ENCODE results near the gene CRYBB1.

Gene CRYBB1

DNA sequence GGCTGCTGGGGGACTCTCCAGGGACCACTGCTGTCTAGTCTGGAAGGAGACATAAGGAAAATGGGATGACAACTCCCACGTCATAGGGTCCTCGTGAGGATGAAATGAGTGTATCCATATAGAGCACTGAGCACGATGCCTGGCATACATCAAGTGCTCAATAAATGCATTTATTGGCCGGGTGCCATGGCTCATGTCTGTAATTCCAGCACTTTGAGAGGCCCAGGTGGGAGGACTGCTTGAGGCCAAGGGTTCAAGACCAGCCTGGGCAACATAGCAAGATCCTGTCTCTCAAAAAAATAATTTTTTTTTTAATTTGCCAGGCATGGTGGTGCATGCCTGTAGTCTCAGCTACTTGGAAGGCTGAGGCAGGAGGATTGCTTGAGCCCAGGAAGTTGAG lies 15.7 kb downstream of the CRYBB1 start:
- TF ChIP-seq GATA2 (IDR thresholded peaks at IDR 0.05; ENCODE audit: low read depth, low read length) (no peak), GATA3 (IDR thresholded peaks at IDR 0.05; ENCODE audit: low read depth, low read length) (no peak)

DNA sequence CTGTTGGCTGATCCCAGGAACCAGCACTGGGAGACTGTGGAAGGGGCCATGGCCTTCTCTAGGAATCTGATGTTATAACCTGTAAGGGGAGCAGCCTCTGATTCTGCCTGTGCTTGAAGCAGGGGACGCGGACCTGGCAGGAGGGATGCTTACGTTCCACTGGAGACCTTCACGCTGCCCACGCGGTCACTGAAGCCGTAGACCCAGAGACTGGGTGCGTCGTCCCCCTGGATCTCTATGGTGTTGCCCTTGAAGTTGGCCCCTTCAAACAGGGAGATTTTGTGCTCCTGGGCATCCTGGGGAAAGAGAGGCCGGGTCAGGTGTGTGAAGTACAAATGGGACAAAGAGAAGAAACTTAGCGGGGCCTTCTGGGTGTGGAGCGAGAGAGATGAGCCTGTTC lies 16.1 kb downstream of the CRYBB1 start:
- TF ChIP-seq GATA2 (IDR thresholded peaks at IDR 0.05; ENCODE audit: low read depth, low read length) (no peak), GATA3 (IDR thresholded peaks at IDR 0.05; ENCODE audit: low read depth, low read length) (no peak)

DNA sequence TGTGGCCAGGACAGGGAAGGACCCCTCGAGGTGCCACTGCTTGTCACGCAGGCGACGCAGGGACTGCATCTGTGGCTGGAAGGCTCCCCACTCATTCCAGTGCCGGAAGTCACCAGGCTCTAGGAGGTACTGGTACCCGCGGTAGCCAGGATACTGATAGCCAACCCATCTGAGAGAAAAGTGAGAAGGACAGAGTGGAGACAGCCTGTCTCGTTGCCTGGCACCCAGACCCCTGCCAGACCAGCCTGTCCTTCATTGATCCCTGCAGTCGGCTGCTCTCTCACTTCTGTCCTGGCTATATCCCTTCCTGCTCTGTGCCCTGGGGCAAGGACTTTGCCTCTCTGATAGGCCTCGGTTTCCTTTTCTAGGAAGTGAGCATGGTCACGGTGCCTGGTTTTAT lies 18.3 kb downstream of the CRYBB1 start:
- TF ChIP-seq GATA2 (IDR thresholded peaks at IDR 0.05; ENCODE audit: low read depth, low read length), result no peak
- TF ChIP-seq GATA3 (IDR thresholded peaks at IDR 0.05; ENCODE audit: low read depth, low read length), result no peak

GRCh38 chr22:26597480-26597879 lies 20.3 kb downstream of the CRYBB1 start:
- TF ChIP-seq GATA2 (IDR thresholded peaks at IDR 0.05; ENCODE audit: low read depth, low read length) (no peak), GATA3 (IDR thresholded peaks at IDR 0.05; ENCODE audit: low read depth, low read length) (no peak)

- no peak for TF ChIP-seq GATA2 (IDR thresholded peaks at IDR 0.05; ENCODE audit: low read depth, low read length)
- TF ChIP-seq GATA3 (IDR thresholded peaks at IDR 0.05; ENCODE audit: low read depth, low read length), result no peak
Observed at GRCh38 chr22:26597026-26597425, 20.8 kb downstream of the CRYBB1 start.

DNA sequence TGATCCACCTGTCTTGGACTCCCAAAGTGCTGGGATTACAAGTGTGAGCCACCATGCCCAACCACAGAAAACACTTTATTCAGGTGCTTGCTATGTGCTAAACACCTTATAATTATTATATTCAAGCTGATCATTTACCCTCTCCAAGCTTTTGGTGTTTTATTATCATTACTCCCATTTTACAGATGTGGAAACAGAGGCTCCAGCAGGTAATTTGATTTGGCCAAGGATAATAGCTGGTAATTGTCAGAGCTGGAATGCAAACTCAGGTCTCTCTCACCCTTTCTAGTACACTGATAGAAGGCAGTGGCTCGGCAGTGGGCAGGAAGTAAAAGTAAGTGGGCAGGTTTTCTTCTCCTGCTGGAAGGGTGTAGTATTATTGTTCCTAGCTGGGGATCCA lies 24.1 kb downstream of the CRYBB1 start:
- TF ChIP-seq GATA2 (IDR thresholded peaks at IDR 0.05; ENCODE audit: low read depth, low read length) (no peak), GATA3 (IDR thresholded peaks at IDR 0.05; ENCODE audit: low read depth, low read length) (no peak)

GRCh38 chr22:26592421-26592891 lies 25.4 kb downstream of the CRYBB1 start:
- no peak for TF ChIP-seq GATA3 (IDR thresholded peaks at IDR 0.05; ENCODE audit: low read depth, low read length)
- no peak for TF ChIP-seq GATA2 (IDR thresholded peaks at IDR 0.05; ENCODE audit: low read depth, low read length)

GRCh38 chr22:26589845-26590736 lies 27.7 kb downstream of the CRYBB1 start, which contains the start of gene TPST2:
Gene TPST2, minus strand, starts transcription at chr22:26590132. Its CDS starts 48,502 bp downstream, at chr22:26541630.
- TF ChIP-seq GATA3 (IDR thresholded peaks at IDR 0.05; ENCODE audit: low read depth, low read length), result no peak
- no peak for TF ChIP-seq GATA2 (IDR thresholded peaks at IDR 0.05; ENCODE audit: low read depth, low read length)

DNA sequence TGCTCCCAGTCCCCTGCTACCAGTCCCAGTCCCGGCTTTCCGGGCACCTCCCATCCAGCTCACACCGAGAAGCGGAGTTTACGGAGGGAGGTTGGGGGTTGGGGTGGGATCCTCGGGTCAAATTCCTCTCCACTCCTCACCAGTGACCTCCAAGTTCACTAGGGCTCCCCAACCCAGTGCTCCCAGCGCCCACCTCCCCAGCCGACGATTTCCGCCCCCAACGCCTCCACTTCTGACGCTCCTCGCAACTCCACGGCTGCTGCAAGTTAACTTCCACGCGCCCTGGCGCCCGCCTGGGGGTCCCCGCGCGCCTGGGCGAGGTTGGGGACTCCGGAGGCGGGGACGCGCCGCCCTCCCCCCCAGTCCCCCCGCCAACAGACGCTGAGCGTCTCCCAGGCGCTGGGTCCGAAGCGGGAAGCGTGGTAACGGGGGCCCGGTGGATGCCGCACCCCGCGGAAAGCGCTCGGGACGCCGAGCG lies 28.4 kb downstream of the CRYBB1 start:
- no peak for TF ChIP-seq GATA3 (IDR thresholded peaks at IDR 0.05; ENCODE audit: low read depth, low read length)

GRCh38 chr22:26588729-26589366 lies 29.0 kb downstream of the CRYBB1 start:
- TF ChIP-seq GATA3 (IDR thresholded peaks at IDR 0.05; ENCODE audit: low read depth, low read length) (no peak), GATA2 (IDR thresholded peaks at IDR 0.05; ENCODE audit: low read depth, low read length) (no peak)

GRCh38 chr22:26587991-26588613 lies 29.7 kb downstream of the CRYBB1 start:
- TF ChIP-seq GATA2 (IDR thresholded peaks at IDR 0.05; ENCODE audit: low read depth, low read length), result no peak
- no peak for TF ChIP-seq GATA3 (IDR thresholded peaks at IDR 0.05; ENCODE audit: low read depth, low read length)

DNA sequence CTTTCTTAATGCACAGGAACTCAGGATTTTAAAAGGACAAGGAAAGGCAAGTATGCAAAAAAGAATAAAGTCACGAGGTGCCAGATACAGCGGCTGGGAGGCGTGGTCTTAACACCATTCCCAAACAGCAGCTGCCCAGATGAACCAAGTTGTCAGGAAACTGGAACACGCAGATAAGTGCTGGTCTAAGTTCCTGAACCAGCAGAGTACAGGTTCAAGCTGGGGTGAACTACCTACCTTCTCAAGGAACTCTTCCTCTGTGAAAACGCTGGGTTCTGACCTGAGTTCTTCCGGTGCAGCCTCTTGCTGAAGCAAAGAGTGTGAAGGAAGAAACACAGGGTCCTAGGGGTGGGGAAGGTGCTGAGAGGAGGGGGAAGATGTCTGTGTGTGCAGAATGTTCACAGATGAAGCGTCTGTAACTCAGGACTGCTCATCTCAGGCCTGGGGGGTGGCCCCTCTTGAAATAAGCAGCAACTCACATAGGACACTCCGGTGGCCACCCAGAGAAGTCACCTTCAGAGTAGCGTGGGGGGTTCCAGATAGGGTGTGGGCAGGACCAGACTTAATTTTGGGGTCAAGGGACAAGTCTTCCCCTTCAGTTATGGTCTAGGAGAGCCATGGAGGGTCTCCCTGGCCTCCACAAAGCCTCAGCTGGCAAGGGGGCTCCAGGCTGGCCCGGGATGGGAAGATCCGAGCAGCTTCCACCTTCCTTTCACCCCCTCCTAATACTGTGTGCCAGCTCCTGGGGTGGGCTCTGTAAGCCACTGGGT lies 31.1 kb downstream of the CRYBB1 start:
- TF ChIP-seq GATA3 (IDR thresholded peaks at IDR 0.05; ENCODE audit: low read depth, low read length) (no peak), GATA2 (IDR thresholded peaks at IDR 0.05; ENCODE audit: low read depth, low read length) (no peak)

DNA sequence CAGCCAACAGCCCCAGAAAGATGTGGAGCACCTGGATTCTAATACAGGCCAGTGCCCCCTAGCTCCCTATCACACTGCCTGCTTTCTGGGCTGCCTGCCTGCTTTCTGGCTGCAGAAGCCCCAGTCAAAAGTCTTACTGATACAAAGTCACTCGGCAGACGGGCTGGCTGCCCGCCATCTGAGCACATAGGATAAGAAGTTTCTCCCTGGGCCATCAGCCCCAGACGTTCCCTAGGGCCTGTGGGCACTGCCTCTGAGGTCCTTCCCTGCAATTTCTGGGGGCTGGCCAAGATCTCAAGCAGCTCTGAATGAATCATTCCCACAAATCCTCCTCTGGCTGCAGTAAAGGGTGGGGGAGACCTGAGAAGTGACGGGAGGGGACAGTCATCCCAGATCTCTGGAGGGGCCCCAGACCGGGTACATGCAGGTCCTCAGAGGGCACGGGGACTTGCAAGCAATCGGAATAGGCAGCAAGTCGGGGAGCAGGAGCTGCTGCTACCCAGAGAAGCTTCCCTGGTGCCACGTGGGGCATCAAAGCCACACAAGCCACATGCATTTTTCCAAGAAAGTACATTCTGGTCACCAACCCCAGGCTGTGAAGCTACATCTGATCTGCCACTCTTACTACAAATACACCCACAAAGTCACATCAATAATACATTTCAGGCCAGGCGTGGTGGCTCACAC lies 32.6 kb downstream of the CRYBB1 start:
- TF ChIP-seq GATA3 (IDR thresholded peaks at IDR 0.05; ENCODE audit: low read depth, low read length) (no peak), GATA2 (IDR thresholded peaks at IDR 0.05; ENCODE audit: low read depth, low read length) (no peak)
